Stimulated activated CD4-positive, alpha-beta T cell treated with anti-CD3 and anti-CD28 coated beads, Interleukin-15, amount 100 ng/mL, for 1 hour (primary cell): ENCODE results near the gene GGACT.

Experiments
- DNase-seq, 2 donors: peaks; one replicate each; pipeline ENCODE4 v3.0.0-alpha.2; 2020; ENCODE audit warnings: low read depth in 1 of 2, low spot score in 1 of 2

The GGACT gene

DNA sequence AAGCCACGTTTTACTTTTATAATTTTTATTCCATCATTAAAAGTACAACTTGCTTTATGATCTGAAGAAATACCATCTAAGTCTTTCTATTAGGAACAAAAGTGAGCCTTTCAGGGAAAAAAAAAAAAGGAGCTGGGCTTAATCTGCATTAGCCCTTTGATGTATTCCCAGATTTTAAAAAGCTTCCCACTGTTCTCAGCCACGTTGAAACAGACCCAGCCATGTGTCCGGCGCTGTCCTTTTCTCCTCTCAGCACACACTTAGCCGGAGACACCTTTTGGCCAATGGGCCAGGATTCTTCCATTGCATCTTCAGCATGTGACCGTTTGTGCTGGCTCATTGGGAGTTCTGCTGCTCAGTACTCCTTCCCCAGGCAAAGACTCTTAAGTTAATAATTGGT is 105.5 kb downstream of the GGACT start:
- no peak for DNase-seq

DNA sequence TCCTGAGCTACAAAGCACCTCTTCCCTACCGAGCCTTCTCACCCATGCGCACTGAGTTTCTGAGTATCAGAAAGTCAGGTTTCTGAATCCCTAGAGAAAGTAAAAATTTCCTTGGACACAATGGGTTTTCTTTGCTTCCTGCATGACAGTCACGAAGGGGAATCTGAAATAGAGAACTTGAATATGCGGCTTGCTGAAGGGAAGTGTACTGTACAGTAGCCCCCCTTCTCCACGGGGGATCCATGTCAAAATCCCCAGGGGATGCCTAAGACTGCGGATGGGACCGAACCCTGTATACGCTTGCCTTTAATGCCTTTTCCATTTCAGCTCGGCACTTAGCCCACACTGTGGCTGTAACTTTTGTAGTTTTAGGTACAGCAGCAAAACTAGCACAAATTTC is 107.9 kb downstream of the GGACT start:
- no peak for DNase-seq
